ENCODE data around the gene IFNL2. TPM values are rescaled to one million over a fixed set of nuclear protein-coding genes. Genes with fewer than 3 reads are reported as not detected.
"Not testable (repeated sequence)": the region's sequence is repeated elsewhere in the genome, so short reads cannot be mapped to it uniquely, and the experiment has no call there.

The IFNL2 gene
- not detected for polyA plus RNA-seq (2013, experiment 1 of 2)
- not detected for polyA plus RNA-seq (2013, experiment 2 of 2)

- not testable (repeated sequence) for H2AK5ac ChIP-seq (ENCODE audit: low read length); H3K27ac ChIP-seq (ENCODE audit: low read depth, low read length)
- peaks cover 15% of the 10 kb centered on the region for H3K27me3 ChIP-seq (ENCODE audit: insufficient read depth, low read length, poor library complexity)
Observed at GRCh38 chr19:39268085-39268484, at the start of gene IFNL2. TSS of gene IFNL2 (plus strand) at chr19:39268396. CDS start at chr19:39268569, 173 bp downstream.

GRCh38 chr19:39219108-39219507 lies 49.1 kb upstream of the IFNL2 start:
- not testable (repeated sequence) for H3K4me2 ChIP-seq (ENCODE audit: low read length); H3K27ac ChIP-seq (ENCODE audit: low read depth, low read length); H2AK5ac ChIP-seq (ENCODE audit: low read length); H2BK5ac ChIP-seq (ENCODE audit: low read length); DNase-seq; H2BK120ac ChIP-seq (ENCODE audit: low read depth, low read length); H3K4me3 ChIP-seq (ENCODE audit: low read length); H3K79me1 ChIP-seq (ENCODE audit: low read length); H4K5ac ChIP-seq (ENCODE audit: low read length); H3K23ac ChIP-seq (ENCODE audit: low read length); H3K56ac ChIP-seq (ENCODE audit: low read length); H3K79me2 ChIP-seq (ENCODE audit: control insufficient read depth, insufficient read depth, low read length); H3K18ac ChIP-seq (ENCODE audit: low read length); H3K27me3 ChIP-seq (ENCODE audit: insufficient read depth, low read length, poor library complexity); H3K4me1 ChIP-seq (ENCODE audit: control insufficient read depth, low read depth, low read length); H3K9ac ChIP-seq (ENCODE audit: low read length); H3K36me3 ChIP-seq (ENCODE audit: control insufficient read depth, insufficient read depth, low read length); H2BK15ac ChIP-seq (replicated peaks; ENCODE audit: low read depth); H3K4ac ChIP-seq (ENCODE audit: low read depth, low read length); H4K8ac ChIP-seq (ENCODE audit: low read depth, low read length)
- WGBS (ENCODE audit: extremely low coverage, insufficient coverage, low lambda C conversion rate): no CpG with 5 or more reads among the region's 10 CpGs

More at GRCh38 chr19:39268085-39268484, at the start of gene IFNL2:
- H3K4me3 ChIP-seq (ENCODE audit: low read length); H3K4me1 ChIP-seq (ENCODE audit: control insufficient read depth, low read depth, low read length); H3K79me2 ChIP-seq (ENCODE audit: control insufficient read depth, insufficient read depth, low read length); H3K4ac ChIP-seq (ENCODE audit: low read depth, low read length); H2BK15ac ChIP-seq (replicated peaks; ENCODE audit: low read depth); H3K18ac ChIP-seq (ENCODE audit: low read length); H4K8ac ChIP-seq (ENCODE audit: low read depth, low read length); H3K4me2 ChIP-seq (ENCODE audit: low read length); H3K23ac ChIP-seq (ENCODE audit: low read length); H3K79me1 ChIP-seq (ENCODE audit: low read length); H3K36me3 ChIP-seq (ENCODE audit: control insufficient read depth, insufficient read depth, low read length); H3K56ac ChIP-seq (ENCODE audit: low read length); H2BK5ac ChIP-seq (ENCODE audit: low read length); DNase-seq; H3K9ac ChIP-seq (ENCODE audit: low read length); H2BK120ac ChIP-seq (ENCODE audit: low read depth, low read length); H4K5ac ChIP-seq (ENCODE audit: low read length): not testable (repeated sequence)
- WGBS (ENCODE audit: extremely low coverage, insufficient coverage, low lambda C conversion rate): no CpG with 5 or more reads among the region's 1 CpG

GRCh38 chr19:39223703-39224279 lies 44.4 kb upstream of the IFNL2 start:
- Histone ChIP-seq H2BK5ac (ENCODE audit: low read length) (no peak overlapping the region), H3K27me3 (ENCODE audit: insufficient read depth, low read length, poor library complexity) (no peaks in the 10 kb centered on the region), H3K27ac (ENCODE audit: low read depth, low read length) (no peak overlapping the region), H2BK15ac (replicated peaks; ENCODE audit: low read depth) (no peak overlapping the region), H4K5ac (ENCODE audit: low read length) (no peak overlapping the region), H3K79me1 (ENCODE audit: low read length) (no peaks in the 10 kb centered on the region), H2BK120ac (ENCODE audit: low read depth, low read length) (no peak overlapping the region), H3K4me2 (ENCODE audit: low read length) (no peak overlapping the region), H3K4me3 (ENCODE audit: low read length) (no peak overlapping the region), H3K79me2 (ENCODE audit: control insufficient read depth, insufficient read depth, low read length) (no peaks in the 10 kb centered on the region), H3K23ac (ENCODE audit: low read length) (no peak overlapping the region), H3K36me3 (ENCODE audit: control insufficient read depth, insufficient read depth, low read length) (no peaks in the 10 kb centered on the region), H3K4me1 (ENCODE audit: control insufficient read depth, low read depth, low read length) (no peaks in the 10 kb centered on the region), H3K18ac (ENCODE audit: low read length) (no peak overlapping the region), H3K4ac (ENCODE audit: low read depth, low read length) (no peak overlapping the region), H2AK5ac (ENCODE audit: low read length) (no peak overlapping the region), H4K8ac (ENCODE audit: low read depth, low read length) (no peak overlapping the region), H3K9ac (ENCODE audit: low read length) (no peak overlapping the region), H3K56ac (ENCODE audit: low read length) (no peak overlapping the region)
- peak; percentile 49 for DNase-seq
- no CpG with 5 or more reads among the region's 4 CpGs for WGBS (ENCODE audit: extremely low coverage, insufficient coverage, low lambda C conversion rate)

- Histone ChIP-seq H3K23ac (ENCODE audit: low read length) (no peak overlapping the region), H3K56ac (ENCODE audit: low read length) (no peak overlapping the region), H2BK5ac (ENCODE audit: low read length) (no peak overlapping the region), H3K4ac (ENCODE audit: low read depth, low read length) (no peak overlapping the region), H3K79me1 (ENCODE audit: low read length) (no peaks in the 10 kb centered on the region), H3K4me2 (ENCODE audit: low read length) (no peak overlapping the region), H3K79me2 (ENCODE audit: control insufficient read depth, insufficient read depth, low read length) (no peaks in the 10 kb centered on the region), H3K9ac (ENCODE audit: low read length) (no peak overlapping the region), H4K8ac (ENCODE audit: low read depth, low read length) (no peak overlapping the region), H2BK15ac (replicated peaks; ENCODE audit: low read depth) (no peak overlapping the region), H3K4me1 (ENCODE audit: control insufficient read depth, low read depth, low read length) (no peaks in the 10 kb centered on the region), H3K27ac (ENCODE audit: low read depth, low read length) (no peak overlapping the region), H3K4me3 (ENCODE audit: low read length) (no peak overlapping the region), H3K18ac (ENCODE audit: low read length) (no peak overlapping the region), H3K36me3 (ENCODE audit: control insufficient read depth, insufficient read depth, low read length) (no peaks in the 10 kb centered on the region), H2BK120ac (ENCODE audit: low read depth, low read length) (no peak overlapping the region), H4K5ac (ENCODE audit: low read length) (no peak overlapping the region), H3K27me3 (ENCODE audit: insufficient read depth, low read length, poor library complexity) (no peaks in the 10 kb centered on the region), H2AK5ac (ENCODE audit: low read length) (no peak overlapping the region)
- WGBS (ENCODE audit: extremely low coverage, insufficient coverage, low lambda C conversion rate): no CpG with 5 or more reads among the region's 3 CpGs
- DNase-seq: peak; percentile 52
Observed at GRCh38 chr19:39224910-39225309, 43.3 kb upstream of the IFNL2 start.

GRCh38 chr19:39230096-39230764 lies 38.0 kb upstream of the IFNL2 start:
- Histone ChIP-seq H3K4ac (ENCODE audit: low read depth, low read length) (no peak overlapping the region), H3K36me3 (ENCODE audit: control insufficient read depth, insufficient read depth, low read length) (no peaks in the 10 kb centered on the region), H3K4me1 (ENCODE audit: control insufficient read depth, low read depth, low read length) (no peaks in the 10 kb centered on the region), H3K27ac (ENCODE audit: low read depth, low read length) (no peak overlapping the region), H2AK5ac (ENCODE audit: low read length) (no peak overlapping the region), H3K27me3 (ENCODE audit: insufficient read depth, low read length, poor library complexity) (no peaks in the 10 kb centered on the region), H3K79me2 (ENCODE audit: control insufficient read depth, insufficient read depth, low read length) (no peaks in the 10 kb centered on the region), H3K18ac (ENCODE audit: low read length) (no peak overlapping the region), H3K23ac (ENCODE audit: low read length) (no peak overlapping the region), H3K79me1 (ENCODE audit: low read length) (no peaks in the 10 kb centered on the region), H3K4me2 (ENCODE audit: low read length) (no peak overlapping the region), H2BK5ac (ENCODE audit: low read length) (no peak overlapping the region), H3K9ac (ENCODE audit: low read length) (no peak overlapping the region), H4K8ac (ENCODE audit: low read depth, low read length) (no peak overlapping the region), H2BK15ac (replicated peaks; ENCODE audit: low read depth) (no peak overlapping the region), H3K4me3 (ENCODE audit: low read length) (no peak overlapping the region), H4K5ac (ENCODE audit: low read length) (no peak overlapping the region), H2BK120ac (ENCODE audit: low read depth, low read length) (no peak overlapping the region), H3K56ac (ENCODE audit: low read length) (no peak overlapping the region)
- no CpG with 5 or more reads among the region's 2 CpGs for WGBS (ENCODE audit: extremely low coverage, insufficient coverage, low lambda C conversion rate)
- no peak for DNase-seq

Measured in mesendoderm (in vitro differentiated cells).